Bone marrow (tissue), 2 donors: ENCODE measurements around the gene ISG20.

Experiments
- DNase-seq, 2 donors: peaks; one replicate each; lab custom pipeline; 2025; lab: John Stamatoyannopoulos, UW

The ISG20 gene

GRCh38 chr15:88688394-88688933 lies 49.6 kb downstream of the ISG20 start:
- DNase-seq, result no peak

- no peak for DNase-seq
These were observed 51.5 kb downstream of the ISG20 start for GRCh38 chr15:88690331-88690730.

- DNase-seq, result no peak
These were observed 54.4 kb downstream of the ISG20 start for GRCh38 chr15:88693191-88693590.

- DNase-seq, result no peak
These were observed 56.3 kb downstream of the ISG20 start for GRCh38 chr15:88695101-88695500.

- no peak for DNase-seq
These were observed 57.0 kb downstream of the ISG20 start for GRCh38 chr15:88695691-88696251.

- no peak for DNase-seq
These were observed 57.4 kb downstream of the ISG20 start for GRCh38 chr15:88696254-88696653.

GRCh38 chr15:88697276-88697675 lies 58.5 kb downstream of the ISG20 start:
- DNase-seq, result no peak

GRCh38 chr15:88699861-88700260 lies 61.0 kb downstream of the ISG20 start:
- DNase-seq, result no peak

- DNase-seq, result no peak
These were observed 61.9 kb downstream of the ISG20 start for GRCh38 chr15:88700716-88701115.

GRCh38 chr15:88701561-88702095 lies 62.8 kb downstream of the ISG20 start:
- no peak for DNase-seq

- no peak for DNase-seq
These were observed 64.2 kb downstream of the ISG20 start for GRCh38 chr15:88702983-88703382.

GRCh38 chr15:88703533-88703932 lies 64.7 kb downstream of the ISG20 start:
- no peak for DNase-seq

GRCh38 chr15:88704791-88705768 lies 66.3 kb downstream of the ISG20 start:
- no peak for DNase-seq

GRCh38 chr15:88705769-88706165 lies 67.0 kb downstream of the ISG20 start:
- no peak for DNase-seq
